Adrenal gland (tissue), 5 donors: Measurements from ENCODE around the gene INSYN1.

Source experiments
- CTCF ChIP-seq, 6 experiments: fragments of 450-650 bp in 4 of 6; fragments of 200-600 bp in 2 of 6; sonication (generic) in 1 of 6; IDR thresholded peaks; 1 replicate in 5 of 6; 2 replicates in 1 of 6; pipeline versions ENCODE4 v1.5.1 to v1.8.0; 2016 to 2021; ENCODE audit warnings: antibody characterized with exemption in 6 of 6, mild to moderate bottlenecking in 2 of 6, moderate library complexity in 1 of 6
- POLR2A ChIP-seq, 2 donors: fragments of 450-650 bp; IDR thresholded peaks; one replicate each; pipeline ENCODE4 v1.6.1; 2017; ENCODE audit warnings: antibody characterized with exemption in 2 of 2, mild to moderate bottlenecking in 2 of 2, moderate library complexity in 1 of 2
- donor health status: DM: no; HTN: no; CAD: no.

- TF ChIP-seq CTCF (IDR thresholded peaks at IDR 0.05) (no peak), POLR2A (IDR thresholded peaks at IDR 0.05) (no peak)
Measured at GRCh38 chr15:73757571-73757970, 4.4 kb upstream of the INSYN1 start.
